Measurements from ENCODE around the gene FPGS. TPM values are rescaled to one million over a fixed set of nuclear protein-coding genes. Genes with fewer than 3 reads are reported as not detected.
"Not testable (repeated sequence)": the region's sequence is repeated elsewhere in the genome, so short reads cannot be mapped to it uniquely, and the experiment has no call there.

The FPGS gene
- total RNA-seq, 1 donor from 2014 or later = 65.1 TPM

DNA sequence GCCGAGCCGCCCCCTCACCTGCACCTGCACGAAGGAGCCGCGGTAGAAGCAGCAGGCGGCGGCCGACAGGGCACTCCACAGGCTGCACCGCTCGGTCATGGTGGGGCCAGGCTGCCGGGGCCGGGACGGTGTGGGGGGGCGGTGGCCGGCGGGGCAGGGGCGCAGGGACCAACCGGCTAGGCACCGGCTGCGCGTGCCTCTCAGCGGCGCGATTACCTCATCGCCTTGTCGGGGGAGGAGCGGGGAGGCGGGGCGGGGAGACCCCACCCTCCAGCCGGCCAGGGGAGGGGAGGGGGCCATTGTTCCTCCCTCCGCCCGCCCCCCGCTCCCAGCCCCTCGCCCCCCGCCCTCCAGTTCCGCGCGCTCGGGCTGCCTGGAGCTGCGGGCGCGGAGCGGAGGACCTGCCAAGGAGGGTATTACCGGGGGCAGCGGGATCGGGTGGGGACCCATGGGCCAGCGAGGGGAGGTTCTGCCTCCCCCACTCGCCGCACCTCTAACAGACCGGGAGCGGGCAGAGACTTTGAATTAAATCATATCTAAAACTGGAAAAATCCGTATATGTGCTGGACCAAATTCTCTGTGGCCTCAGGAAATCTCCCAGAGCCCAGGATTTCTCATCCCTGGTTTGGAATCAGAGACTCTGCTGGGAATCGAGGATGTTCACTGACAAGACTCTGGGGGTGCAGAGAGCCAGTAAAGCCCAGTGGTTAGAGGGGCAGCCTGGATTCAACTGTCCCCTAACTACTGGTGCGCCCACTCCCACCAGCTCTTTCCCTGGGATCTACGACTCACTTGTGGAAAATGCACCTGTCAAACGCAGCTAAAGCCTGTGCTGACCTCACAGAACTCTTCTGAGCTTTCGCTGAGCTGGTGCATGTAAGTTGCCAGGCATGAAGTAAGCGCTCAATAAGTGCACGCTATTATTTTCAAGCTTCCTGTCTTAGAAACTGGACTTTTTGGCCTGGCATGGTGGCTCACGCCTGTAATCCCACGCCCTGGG, 47.3 kb upstream of the FPGS start:
- no peak for DNase-seq (ENCODE audit: extremely low spot score, unreplicated experiment)
- Mint-ChIP-seq H3K27ac (ENCODE audit: unreplicated experiment) (no peak overlapping the region), H3K36me3 (ENCODE audit: unreplicated experiment) (peaks cover 16% of the 10 kb centered on the region), H3K4me3 (ENCODE audit: unreplicated experiment) (no peak overlapping the region), H3K4me1 (ENCODE audit: unreplicated experiment) (peaks cover 9% of the 10 kb centered on the region), H3K27me3 (ENCODE audit: unreplicated experiment) (no peaks in the 10 kb centered on the region), H3K9me3 (ENCODE audit: unreplicated experiment) (no peaks in the 10 kb centered on the region)
- TF ChIP-seq, protein P1, sequence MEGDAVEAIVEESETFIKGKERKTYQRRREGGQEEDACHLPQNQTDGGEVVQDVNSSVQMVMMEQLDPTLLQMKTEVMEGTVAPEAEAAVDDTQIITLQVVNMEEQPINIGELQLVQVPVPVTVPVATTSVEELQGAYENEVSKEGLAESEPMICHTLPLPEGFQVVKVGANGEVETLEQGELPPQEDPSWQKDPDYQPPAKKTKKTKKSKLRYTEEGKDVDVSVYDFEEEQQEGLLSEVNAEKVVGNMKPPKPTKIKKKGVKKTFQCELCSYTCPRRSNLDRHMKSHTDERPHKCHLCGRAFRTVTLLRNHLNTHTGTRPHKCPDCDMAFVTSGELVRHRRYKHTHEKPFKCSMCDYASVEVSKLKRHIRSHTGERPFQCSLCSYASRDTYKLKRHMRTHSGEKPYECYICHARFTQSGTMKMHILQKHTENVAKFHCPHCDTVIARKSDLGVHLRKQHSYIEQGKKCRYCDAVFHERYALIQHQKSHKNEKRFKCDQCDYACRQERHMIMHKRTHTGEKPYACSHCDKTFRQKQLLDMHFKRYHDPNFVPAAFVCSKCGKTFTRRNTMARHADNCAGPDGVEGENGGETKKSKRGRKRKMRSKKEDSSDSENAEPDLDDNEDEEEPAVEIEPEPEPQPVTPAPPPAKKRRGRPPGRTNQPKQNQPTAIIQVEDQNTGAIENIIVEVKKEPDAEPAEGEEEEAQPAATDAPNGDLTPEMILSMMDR (IDR thresholded peaks at IDR 0.05) = no peak

DNA sequence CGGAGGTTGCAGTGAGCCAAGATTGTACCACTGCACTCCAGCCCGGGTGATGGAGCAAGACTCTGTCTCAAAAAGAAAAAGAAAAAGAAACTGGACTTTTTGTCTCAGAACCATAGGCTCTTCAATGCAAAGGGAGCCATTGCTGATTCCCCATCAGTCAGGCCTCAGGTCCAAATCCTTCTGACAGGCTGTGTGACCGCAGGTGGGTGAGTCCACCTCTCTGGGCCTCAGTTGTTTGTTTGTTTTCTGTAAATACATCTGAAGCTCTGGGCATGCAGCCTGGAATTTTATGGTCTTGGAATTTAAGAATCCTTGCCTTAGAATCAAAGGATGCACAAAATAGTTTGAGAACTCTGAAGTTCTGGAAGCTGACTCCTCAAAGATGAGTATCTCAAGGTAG, 46.4 kb upstream of the FPGS start:
- DNase-seq (ENCODE audit: extremely low spot score, unreplicated experiment) = no peak
- H3K27me3 Mint-ChIP-seq (ENCODE audit: unreplicated experiment) = no peaks in the 10 kb centered on the region
- H3K36me3 Mint-ChIP-seq (ENCODE audit: unreplicated experiment) = peaks cover 10% of the 10 kb centered on the region
- TF ChIP-seq, protein P1 (IDR thresholded peaks at IDR 0.05) = no peak
- peaks cover 9% of the 10 kb centered on the region for H3K4me1 Mint-ChIP-seq (ENCODE audit: unreplicated experiment)
- no peak overlapping the region for H3K4me3 Mint-ChIP-seq (ENCODE audit: unreplicated experiment)
- no peak overlapping the region for H3K27ac Mint-ChIP-seq (ENCODE audit: unreplicated experiment)
- no peaks in the 10 kb centered on the region for H3K9me3 Mint-ChIP-seq (ENCODE audit: unreplicated experiment)

GRCh38 chr9:127756776-127757175, 45.9 kb upstream of the FPGS start:
- not testable (repeated sequence) for H3K27me3 Mint-ChIP-seq (ENCODE audit: unreplicated experiment); H3K9me3 Mint-ChIP-seq (ENCODE audit: unreplicated experiment); H3K27ac Mint-ChIP-seq (ENCODE audit: unreplicated experiment)

GRCh38 chr9:127758843-127759242, 43.8 kb upstream of the FPGS start:
- Mint-ChIP-seq H3K4me3 (ENCODE audit: unreplicated experiment) (no peak overlapping the region), H3K27ac (ENCODE audit: unreplicated experiment) (no peak overlapping the region), H3K4me1 (ENCODE audit: unreplicated experiment) (peaks cover 31% of the 10 kb centered on the region), H3K36me3 (ENCODE audit: unreplicated experiment) (peaks cover 6% of the 10 kb centered on the region), H3K27me3 (ENCODE audit: unreplicated experiment) (no peaks in the 10 kb centered on the region), H3K9me3 (ENCODE audit: unreplicated experiment) (no peaks in the 10 kb centered on the region)
- TF ChIP-seq, protein P1 (IDR thresholded peaks at IDR 0.05) = no peak
- DNase-seq (ENCODE audit: extremely low spot score, unreplicated experiment) = no peak

More at GRCh38 chr9:127756776-127757175, 45.9 kb upstream of the FPGS start:
- H3K36me3 Mint-ChIP-seq (ENCODE audit: unreplicated experiment); DNase-seq (ENCODE audit: extremely low spot score, unreplicated experiment); H3K4me3 Mint-ChIP-seq (ENCODE audit: unreplicated experiment): not testable (repeated sequence)
- H3K4me1 Mint-ChIP-seq (ENCODE audit: unreplicated experiment) = peaks cover 11% of the 10 kb centered on the region

DNA sequence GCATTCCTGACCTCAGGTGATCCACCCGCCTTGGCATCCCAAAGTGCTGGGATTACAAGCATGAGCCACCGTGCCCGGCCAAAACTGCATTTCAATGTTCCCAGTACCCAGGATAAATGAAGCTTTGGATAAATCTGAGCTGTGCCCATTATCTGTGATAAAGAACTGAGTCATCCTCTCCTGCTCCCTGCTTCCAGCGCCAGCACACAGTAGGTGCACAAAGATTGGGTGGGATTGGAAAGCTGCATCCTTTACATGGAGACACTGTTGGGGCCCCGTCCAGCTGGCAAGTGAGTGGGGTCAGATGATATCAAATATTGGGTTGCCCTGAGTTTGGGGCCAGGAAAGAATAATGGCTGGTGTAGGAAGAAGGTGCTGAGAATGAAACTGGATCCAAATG, 41.6 kb upstream of the FPGS start:
- Mint-ChIP-seq H3K4me3 (ENCODE audit: unreplicated experiment) (no peak overlapping the region), H3K36me3 (ENCODE audit: unreplicated experiment) (peaks cover 12% of the 10 kb centered on the region), H3K4me1 (ENCODE audit: unreplicated experiment) (peaks cover 50% of the 10 kb centered on the region), H3K27ac (ENCODE audit: unreplicated experiment) (no peak overlapping the region), H3K9me3 (ENCODE audit: unreplicated experiment) (no peaks in the 10 kb centered on the region), H3K27me3 (ENCODE audit: unreplicated experiment) (no peaks in the 10 kb centered on the region)
- no peak for DNase-seq (ENCODE audit: extremely low spot score, unreplicated experiment)
- TF ChIP-seq, protein P1 (IDR thresholded peaks at IDR 0.05) = no peak
